SK-N-SH (cell line): Measurements from ENCODE around the gene COPZ1.

ENCODE experiments used
- CTCF ChIP-seq: fragments of 200-600 bp; sonication (generic); IDR thresholded peaks from 2 replicates; pipeline ENCODE4 v1.6.1; 2017; ENCODE audit warnings: antibody characterized with exemption, mild to moderate bottlenecking, moderate library complexity
- EP300 ChIP-seq, 2 experiments: IDR thresholded peaks; 2 replicates each; pipeline versions ENCODE4 v1.4.0 to v1.6.1; 2012; ENCODE audit warnings: borderline replicate concordance in 1 of 2, low read depth in 1 of 2, low read length in 1 of 2
- GABPA ChIP-seq: IDR thresholded peaks from 2 replicates; pipeline ENCODE4 v1.4.0; 2012; ENCODE audit warnings: low read depth, mild to moderate bottlenecking
- MAX ChIP-seq: IDR thresholded peaks from 2 replicates; pipeline ENCODE4 v1.4.0; 2012; ENCODE audit warnings: low read depth
- RCOR1 ChIP-seq: fragments of 150-350 bp; IDR thresholded peaks from 2 replicates; pipeline ENCODE4 v1.6.1; 2017; ENCODE audit warnings: antibody characterized with exemption, low read length
- REST ChIP-seq: IDR thresholded peaks from 2 replicates; pipeline ENCODE4 v1.6.1; 2012; ENCODE audit warnings: mild to moderate bottlenecking, low read depth, low read length, moderate library complexity
- RFX5 ChIP-seq: IDR thresholded peaks from 2 replicates; pipeline ENCODE4 v1.6.1; 2012; ENCODE audit warnings: mild to moderate bottlenecking, improper control_type of control experiment, low read length
- SMC3 ChIP-seq: IDR thresholded peaks from 2 replicates; pipeline ENCODE4 v1.6.1; 2012; ENCODE audit warnings: low read depth, low read length, improper control_type of control experiment
- TAF1 ChIP-seq: IDR thresholded peaks from 2 replicates; pipeline ENCODE4 v1.6.1; 2012; ENCODE audit warnings: low read depth, mild to moderate bottlenecking, low read length, moderate library complexity, borderline replicate concordance

- TF ChIP-seq MAX (no peak), TAF1 (no peak), GABPA (no peak), RFX5 (no peak), REST (no peak), SMC3 (peak; percentile 26; the same call in 1 of the 2 replicates), EP300 (IDR thresholded peaks at IDR 0.05; ENCODE audit: borderline replicate concordance in 1 of 2, low read depth in 1 of 2, low read length in 1 of 2) (no peak), RCOR1 (no peak), CTCF (peak; percentile 83)
Measured at GRCh38 chr12:54394281-54394719, 69.4 kb downstream of the COPZ1 start.
